PC-3 (cell line): ENCODE measurements around the gene SLC9A8. TPM values are rescaled to one million over a fixed set of nuclear protein-coding genes. Genes with fewer than 3 reads are reported as not detected.

Experiments
- ATAC-seq: fragments of 200-7000 bp; cut with Tn5 transposase; 2 replicates; pipeline ENCODE4 v1.9.1; 2020; ENCODE audit warnings: mild to moderate bottlenecking, moderate library complexity
- BruUV-seq: library from RNA; stranded (reverse); fragments of 400-500 nt; replicated peaks from 2 replicates; lab custom pipeline; 2021; lab: Mats Ljungman, UMichigan
- CTCF ChIA-PET: fragments of 300-600 bp; sonication (Branson Sonifier 250); formaldehyde crosslinking; loops from one replicate; lab custom pipeline; 2022; ENCODE audit warnings: antibody characterized with exemption; lab: Charles Lee
- POLR2A ChIA-PET: fragments of 300-600 bp; sonication (Branson Sonifier 250); formaldehyde crosslinking; loops from one replicate; lab custom pipeline; 2022; ENCODE audit warnings: antibody characterized with exemption; ENCODE audit not compliant: unreplicated experiment; lab: Charles Lee
- DNase-seq: peaks from one replicate; pipeline ENCODE4 v3.0.0-alpha.2; 2015
- H2AFZ ChIP-seq: fragments of 300-600 bp; sonication (generic); 2 replicates; pipeline ENCODE4 v1.6.0; 2016; ENCODE audit warnings: antibody characterized with exemption, low read length
- H3F3A ChIP-seq: fragments of 300-600 bp; sonication (generic); one replicate; pipeline ENCODE4 v1.6.0; 2017; ENCODE audit warnings: antibody characterized with exemption, low read length, control low read depth, mild to moderate bottlenecking; ENCODE audit not compliant: unreplicated experiment
- H3K27ac ChIP-seq: fragments of 300-600 bp; sonication (generic); 2 replicates; pipeline ENCODE4 v1.5.1; 2016; ENCODE audit warnings: mild to moderate bottlenecking, low read length
- H3K27me3 ChIP-seq: fragments of 300-600 bp; sonication (generic); 2 replicates; pipeline ENCODE4 v1.6.1; 2016; ENCODE audit warnings: low read length, mixed read lengths
- H3K36me3 ChIP-seq: fragments of 300-600 bp; sonication (generic); 2 replicates; pipeline ENCODE4 v1.6.1; 2016; ENCODE audit warnings: low read depth, mixed run types, low read length, mixed read lengths
- H3K4me1 ChIP-seq: fragments of 300-600 bp; sonication (generic); 2 replicates; pipeline ENCODE4 v1.5.1; 2016; ENCODE audit warnings: low read length; ENCODE audit not compliant: insufficient read depth
- H3K4me2 ChIP-seq: fragments of 300-600 bp; sonication (generic); 2 replicates; pipeline ENCODE4 v1.6.0; 2016; ENCODE audit warnings: low read length
- H3K4me3 ChIP-seq: fragments of 300-600 bp; sonication (generic); 2 replicates; pipeline ENCODE4 v1.5.1; 2016; ENCODE audit warnings: mild to moderate bottlenecking, low read length, mixed read lengths
- H3K79me2 ChIP-seq: fragments of 300-600 bp; sonication (generic); 2 replicates; pipeline ENCODE4 v1.6.1; 2017; ENCODE audit warnings: low read length, mixed read lengths
- H3K9ac ChIP-seq: fragments of 300-600 bp; sonication (generic); 2 replicates; pipeline ENCODE4 v1.6.0; 2016; ENCODE audit warnings: mild to moderate bottlenecking, low read length
- H3K9me2 ChIP-seq: fragments of 300-600 bp; sonication (generic); replicated peaks from 2 replicates; pipeline ENCODE4 v1.6.1; 2016; ENCODE audit warnings: mixed run types, low read length, mixed read lengths
- H3K9me3 ChIP-seq: fragments of 300-600 bp; sonication (generic); 2 replicates; pipeline ENCODE4 v1.6.1; 2016; ENCODE audit warnings: low read length, mixed read lengths
- H4K20me1 ChIP-seq: fragments of 300-600 bp; sonication (generic); 2 replicates; pipeline ENCODE4 v1.6.1; 2016; ENCODE audit warnings: low read length, mixed read lengths
- CTCF ChIP-seq: fragments of 300-600 bp; sonication (generic); conservative IDR thresholded peaks from 2 replicates; pipeline ENCODE4 v1.5.1; 2017; ENCODE audit warnings: antibody characterized with exemption, low read depth, mild to moderate bottlenecking, low read length
- EZH2 ChIP-seq: fragments of 300-600 bp; sonication (generic); IDR thresholded peaks from one replicate; pipeline ENCODE4 v1.6.1; 2017; ENCODE audit warnings: antibody characterized with exemption, mild to moderate bottlenecking, low read length; ENCODE audit not compliant: unreplicated experiment
- EZH2phosphoT487 ChIP-seq: fragments of 300-600 bp; sonication (generic); IDR thresholded peaks from 2 replicates; pipeline ENCODE4 v1.6.1; 2018; ENCODE audit warnings: mild to moderate bottlenecking, antibody characterized with exemption, low read length, borderline replicate concordance
- intact Hi-C: fragments of 100-400 bp; cut with micrococcal nuclease; formaldehyde crosslinking; loops from 2 replicates; pipeline ENCODE4 v1.9.0; 2023
- total RNA-seq: library from RNA; depleted of rRNA; stranded (reverse); fragments of >200 nt; gene quantifications from 2 replicates; pipeline ENCODE4 v1.2.3, GENCODE V29; 2014

Gene SLC9A8
- total RNA-seq, 1 experiment from 2014 or later: 13.1 TPM

- H4K20me1 ChIP-seq: no peaks in the 10 kb centered on the region
- H3K27me3 ChIP-seq: no peaks in the 10 kb centered on the region
- ATAC-seq (no peak), DNase-seq (no peak)
- no peaks in the 10 kb centered on the region for H3K79me2 ChIP-seq
- H3F3A ChIP-seq: peaks cover 4% of the 10 kb centered on the region
- no TSS peak for BruUV-seq
- H3K4me1 ChIP-seq: peaks cover 17% of the 10 kb centered on the region
- intact Hi-C loops: no loop called here
- TF ChIP-seq CTCF: no peak
- no peaks in the 10 kb centered on the region for H3K9me2 ChIP-seq
- no peaks in the 10 kb centered on the region for H3K9me3 ChIP-seq
- ChIA-PET CTCF (interaction anchor here (1.1 kb wide), 1 partner anchor 221 kb away, joined by 3 read pairs; no protein-coding TSS in a partner anchor), POLR2A (no interaction called here)
- no peak overlapping the region for H3K9ac ChIP-seq
- H2AFZ ChIP-seq: no peak overlapping the region
- no peak overlapping the region for H3K4me3 ChIP-seq
- no peak overlapping the region for H3K27ac ChIP-seq
- H3K4me2 ChIP-seq: no peak overlapping the region
- H3K36me3 ChIP-seq: 0 out of 2 replicates have a peak, but pooled peaks cover 2% of the 10 kb centered on the region
Measured at GRCh38 chr20:49831022-49831769, 18.6 kb downstream of the SLC9A8 start.

- intact Hi-C loops: no loop called here
- H3K4me1 ChIP-seq: peaks cover 17% of the 10 kb centered on the region
- no peaks in the 10 kb centered on the region for H4K20me1 ChIP-seq
- H3K9me2 ChIP-seq: no peaks in the 10 kb centered on the region
- H3K9me3 ChIP-seq: no peaks in the 10 kb centered on the region
- no TSS peak for BruUV-seq
- no peak for TF ChIP-seq EZH2phosphoT487
- no peak for TF ChIP-seq CTCF
- no peak for TF ChIP-seq EZH2
- H3K4me3 ChIP-seq: no peak overlapping the region
- no peaks in the 10 kb centered on the region for H3K79me2 ChIP-seq
- no peak overlapping the region for H3K9ac ChIP-seq
- H3K36me3 ChIP-seq: no peaks in the 10 kb centered on the region
- no peak for DNase-seq
- ATAC-seq: peak; percentile 30
- POLR2A ChIA-PET: no interaction called here
- peak overlapping the region; percentile 5 for H3K27ac ChIP-seq
- peaks cover 4% of the 10 kb centered on the region for H3F3A ChIP-seq
- no peak overlapping the region for H2AFZ ChIP-seq
- peak overlapping the region; percentile 34 for H3K4me2 ChIP-seq
- H3K27me3 ChIP-seq: no peaks in the 10 kb centered on the region
- CTCF ChIA-PET: interaction anchor here (1.0 to 1.1 kb wide), 2 partner anchors 14 to 222 kb away, joined by 3 read pairs; no protein-coding TSS in a partner anchor
Measured at GRCh38 chr20:49831770-49832631, 19.4 kb downstream of the SLC9A8 start.
